ENCODE measurements around the gene IDH3A.

GRCh38 chr15:78105476-78106241, 43.5 kb upstream of the IDH3A start:
- TF ChIP-seq CTCF (conservative IDR thresholded peaks at IDR 0.05 in 1 of 2, IDR thresholded peaks at IDR 0.05 in 1 of 2; ENCODE audit: low read depth in 1 of 2, low read length in 2 of 2) (no peak), EZH2 (IDR thresholded peaks at IDR 0.05; ENCODE audit: low read length, missing control alignments) (no peak)

Data from fibroblast of lung (primary cell).